ENCODE results near the gene TNFSF13.

TNFSF13 gene

DNA sequence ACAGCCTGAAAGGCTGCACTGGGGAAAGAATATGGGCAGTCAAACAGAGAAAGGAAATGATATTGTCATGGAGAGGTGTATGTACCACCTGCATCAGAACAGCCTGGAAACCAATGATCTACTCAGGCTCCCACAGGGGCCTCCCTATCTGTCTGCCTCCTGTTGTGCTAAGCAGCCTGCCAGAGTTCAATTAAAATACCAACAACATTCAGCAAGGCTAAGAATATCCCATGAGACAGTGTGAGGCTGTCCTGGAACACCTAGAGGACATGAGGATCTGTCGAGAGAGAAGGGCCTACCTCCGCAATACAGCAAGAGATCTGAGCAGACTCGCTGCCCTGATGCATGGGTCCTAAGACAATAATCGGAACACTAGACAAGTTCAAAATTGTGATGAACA, 47.7 kb downstream of the TNFSF13 start:
- Histone ChIP-seq H3K36me3 (replicated peaks; ENCODE audit: insufficient read depth, low read length) (peaks cover 4% of the 10 kb centered on the region), H3K9ac (ENCODE audit: low read length) (no peak overlapping the region), H3K4me3 (ENCODE audit: low read length) (no peak overlapping the region), H3K4me2 (ENCODE audit: low read depth, low read length) (no peak overlapping the region), H3K9me2 (replicated peaks; ENCODE audit: insufficient read depth, low read length) (no peaks in the 10 kb centered on the region), H3F3A (ENCODE audit: insufficient read depth, low read length) (no peaks in the 10 kb centered on the region), H3K27me3 (replicated peaks; ENCODE audit: insufficient read depth, low read length) (no peaks in the 10 kb centered on the region), H3K79me2 (ENCODE audit: low read length) (peaks cover 24% of the 10 kb centered on the region), H3K4me1 (ENCODE audit: low read length) (no peaks in the 10 kb centered on the region), H2AFZ (ENCODE audit: low read length) (no peak overlapping the region), H4K20me1 (ENCODE audit: insufficient read depth, low read length) (no peaks in the 10 kb centered on the region), H3K9me3 (replicated peaks; ENCODE audit: insufficient read depth, low read length) (no peaks in the 10 kb centered on the region), H3K27ac (ENCODE audit: low read length) (no peak overlapping the region)
- TF ChIP-seq CTCF (IDR thresholded peaks at IDR 0.05; ENCODE audit: low read length): no peak
- no peak for TF ChIP-seq EZH2 (optimal IDR thresholded peaks at IDR 0.05; ENCODE audit: low read depth, low read length)
- TF ChIP-seq EZH2phosphoT487 (IDR thresholded peaks at IDR 0.05; ENCODE audit: low read length): no peak
- DNase-seq: no peak

- Histone ChIP-seq H3K27me3 (replicated peaks; ENCODE audit: insufficient read depth, low read length) (no peaks in the 10 kb centered on the region), H3K4me3 (ENCODE audit: low read length) (no peak overlapping the region), H3F3A (ENCODE audit: insufficient read depth, low read length) (no peaks in the 10 kb centered on the region), H3K36me3 (replicated peaks; ENCODE audit: insufficient read depth, low read length) (no peaks in the 10 kb centered on the region), H3K4me1 (ENCODE audit: low read length) (0 out of 2 replicates have a peak, but pooled peaks cover 7% of the 10 kb centered on the region), H2AFZ (ENCODE audit: low read length) (no peak overlapping the region), H3K9me3 (replicated peaks; ENCODE audit: insufficient read depth, low read length) (no peaks in the 10 kb centered on the region), H3K4me2 (ENCODE audit: low read depth, low read length) (no peak overlapping the region), H3K27ac (ENCODE audit: low read length) (no peak overlapping the region), H3K9ac (ENCODE audit: low read length) (no peak overlapping the region), H4K20me1 (ENCODE audit: insufficient read depth, low read length) (no peaks in the 10 kb centered on the region), H3K79me2 (ENCODE audit: low read length) (peaks cover 53% of the 10 kb centered on the region), H3K9me2 (replicated peaks; ENCODE audit: insufficient read depth, low read length) (no peaks in the 10 kb centered on the region)
- no peak for DNase-seq
- TF ChIP-seq CTCF (IDR thresholded peaks at IDR 0.05; ENCODE audit: low read length): no peak
- no peak for TF ChIP-seq EZH2phosphoT487 (IDR thresholded peaks at IDR 0.05; ENCODE audit: low read length)
- TF ChIP-seq EZH2 (optimal IDR thresholded peaks at IDR 0.05; ENCODE audit: low read depth, low read length): no peak
These were observed 52.1 kb downstream of the TNFSF13 start for GRCh38 chr17:7610641-7611040.
